ENCODE results near the gene FXYD1.

GRCh38 chr19:35155441-35155840, 16.8 kb downstream of the FXYD1 start:
- TF ChIP-seq CTCF (IDR thresholded peaks at IDR 0.05), result no peak
- no peak for TF ChIP-seq POLR2A (IDR thresholded peaks at IDR 0.05)

Measured in testis (tissue), 2 donors.